RWPE2 (cell line): ENCODE measurements around the gene COX8C.

ENCODE experiments used
- ATAC-seq: fragments of 200-7000 bp; cut with Tn5 transposase; 3 replicates; pipeline ENCODE4 v1.9.1; 2021; ENCODE audit warnings: low read depth
- DNase-seq: peaks from one replicate; pipeline ENCODE4 v3.0.0-alpha.2; 2020; ENCODE audit warnings: low spot score
- H3K27ac ChIP-seq: fragments of 450-650 bp; 2 replicates; pipeline ENCODE4 v1.5.1; 2017; ENCODE audit warnings: mild to moderate bottlenecking; ENCODE audit not compliant: poor library complexity, severe bottlenecking
- H3K27me3 ChIP-seq: fragments of 250-450 bp; sonication (Bioruptor Pico); 2 replicates; pipeline ENCODE4 v1.5.1; 2021; ENCODE audit warnings: mild to moderate bottlenecking, moderate library complexity; ENCODE audit not compliant: insufficient read depth, poor library complexity, severe bottlenecking
- H3K36me3 ChIP-seq: fragments of 250-450 bp; sonication (Bioruptor Pico); 2 replicates; pipeline ENCODE4 v1.5.1; 2020; ENCODE audit warnings: low read depth, mild to moderate bottlenecking, moderate library complexity
- H3K4me1 ChIP-seq: fragments of 250-450 bp; sonication (Bioruptor Pico); 2 replicates; pipeline ENCODE4 v1.5.1; 2021; ENCODE audit warnings: mild to moderate bottlenecking, moderate library complexity; ENCODE audit not compliant: insufficient read depth, poor library complexity, severe bottlenecking
- H3K4me3 ChIP-seq: fragments of 250-450 bp; sonication (Bioruptor Pico); 2 replicates; pipeline ENCODE4 v1.5.1; 2021; ENCODE audit warnings: mild to moderate bottlenecking, moderate library complexity; ENCODE audit not compliant: severe bottlenecking
- H3K9me3 ChIP-seq: fragments of 250-450 bp; sonication (Bioruptor Pico); 2 replicates; pipeline ENCODE4 v1.5.1; 2021; ENCODE audit warnings: mild to moderate bottlenecking, moderate library complexity; ENCODE audit not compliant: severe bottlenecking
- TF ChIP-seq, protein P1 (sequence below): fragments of 450-650 bp; IDR thresholded peaks from one replicate; pipeline ENCODE4 v1.5.1; 2017; ENCODE audit warnings: mild to moderate bottlenecking, moderate library complexity; ENCODE audit not compliant: poor library complexity, severe bottlenecking

COX8C gene

DNA sequence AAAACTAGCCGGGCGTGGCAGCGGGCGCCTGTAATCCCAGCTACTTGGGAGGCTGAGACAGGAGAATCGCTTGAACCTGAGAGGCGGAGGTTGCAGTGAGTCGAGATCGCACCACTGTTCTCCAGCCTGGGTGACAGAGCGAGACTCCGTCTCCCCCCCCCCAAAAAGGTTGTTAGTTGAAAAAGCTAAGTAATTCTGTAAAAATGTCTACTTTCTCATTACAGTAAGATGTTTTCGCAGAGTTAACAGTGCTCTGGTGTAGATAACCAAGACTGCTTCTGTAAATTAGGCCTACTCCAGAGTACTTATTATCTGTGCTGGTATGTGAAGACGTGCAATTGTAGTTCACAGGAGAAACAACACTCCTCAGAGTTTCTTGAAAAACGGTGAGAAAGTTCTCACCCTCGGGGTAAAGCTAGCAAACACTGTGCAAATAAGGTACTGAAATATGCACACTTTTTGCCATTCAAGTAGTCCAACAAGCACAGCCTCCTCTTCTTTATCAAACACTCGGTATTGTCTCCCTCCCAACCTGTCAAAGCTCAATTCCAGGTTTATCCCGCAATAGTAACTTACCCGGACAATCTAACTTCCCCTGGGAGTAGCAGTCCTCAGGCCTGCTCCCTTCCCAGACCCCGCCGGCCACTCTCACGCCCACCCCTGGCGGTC lies 15.1 kb upstream of the COX8C start:
- Histone ChIP-seq H3K9me3 (no peaks in the 10 kb centered on the region), H3K4me3 (peak overlapping the region; percentile 97), H3K27ac (peak overlapping the region; percentile 82), H3K27me3 (no peaks in the 10 kb centered on the region), H3K4me1 (peaks cover 26% of the 10 kb centered on the region), H3K36me3 (peaks cover 7% of the 10 kb centered on the region; the same call in 1 of the 2 replicates)
- TF ChIP-seq, protein P1, sequence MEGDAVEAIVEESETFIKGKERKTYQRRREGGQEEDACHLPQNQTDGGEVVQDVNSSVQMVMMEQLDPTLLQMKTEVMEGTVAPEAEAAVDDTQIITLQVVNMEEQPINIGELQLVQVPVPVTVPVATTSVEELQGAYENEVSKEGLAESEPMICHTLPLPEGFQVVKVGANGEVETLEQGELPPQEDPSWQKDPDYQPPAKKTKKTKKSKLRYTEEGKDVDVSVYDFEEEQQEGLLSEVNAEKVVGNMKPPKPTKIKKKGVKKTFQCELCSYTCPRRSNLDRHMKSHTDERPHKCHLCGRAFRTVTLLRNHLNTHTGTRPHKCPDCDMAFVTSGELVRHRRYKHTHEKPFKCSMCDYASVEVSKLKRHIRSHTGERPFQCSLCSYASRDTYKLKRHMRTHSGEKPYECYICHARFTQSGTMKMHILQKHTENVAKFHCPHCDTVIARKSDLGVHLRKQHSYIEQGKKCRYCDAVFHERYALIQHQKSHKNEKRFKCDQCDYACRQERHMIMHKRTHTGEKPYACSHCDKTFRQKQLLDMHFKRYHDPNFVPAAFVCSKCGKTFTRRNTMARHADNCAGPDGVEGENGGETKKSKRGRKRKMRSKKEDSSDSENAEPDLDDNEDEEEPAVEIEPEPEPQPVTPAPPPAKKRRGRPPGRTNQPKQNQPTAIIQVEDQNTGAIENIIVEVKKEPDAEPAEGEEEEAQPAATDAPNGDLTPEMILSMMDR, result no peak
- DNase-seq (no peak), ATAC-seq (no peak)

DNA sequence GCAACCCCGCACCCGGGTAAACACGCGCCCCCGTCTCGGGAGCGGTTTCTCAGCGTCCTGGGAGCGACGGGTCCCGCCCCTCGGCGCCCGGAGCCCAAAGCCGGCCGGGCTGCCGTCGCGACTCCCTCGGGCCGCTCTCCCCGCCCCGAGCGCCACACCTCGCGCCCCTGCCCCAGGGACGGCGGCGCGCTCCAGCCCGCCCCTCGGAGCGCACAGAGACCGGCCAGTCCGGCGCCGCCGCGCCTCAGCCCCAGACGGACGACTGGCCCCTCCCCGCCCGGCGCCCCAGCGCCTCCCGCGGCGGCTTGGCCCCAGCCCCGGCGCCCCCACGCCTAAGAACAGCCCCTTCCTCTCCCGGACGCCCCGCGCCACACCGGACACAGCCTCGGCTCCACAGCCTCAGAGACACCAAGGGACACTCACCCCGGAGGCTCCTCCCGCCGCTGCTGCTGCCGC lies 14.6 kb upstream of the COX8C start:
- H3K4me3 ChIP-seq, result peak overlapping the region; percentile 97
- peaks cover 3% of the 10 kb centered on the region; the same call in 1 of the 2 replicates for H3K36me3 ChIP-seq
- TF ChIP-seq, protein P1, result peak; percentile 15
- DNase-seq (no peak), ATAC-seq (peak; percentile 59)
- peaks cover 26% of the 10 kb centered on the region for H3K4me1 ChIP-seq
- H3K27ac ChIP-seq, result peak overlapping the region; percentile 82
- H3K27me3 ChIP-seq, result no peaks in the 10 kb centered on the region
- H3K9me3 ChIP-seq, result no peaks in the 10 kb centered on the region

DNA sequence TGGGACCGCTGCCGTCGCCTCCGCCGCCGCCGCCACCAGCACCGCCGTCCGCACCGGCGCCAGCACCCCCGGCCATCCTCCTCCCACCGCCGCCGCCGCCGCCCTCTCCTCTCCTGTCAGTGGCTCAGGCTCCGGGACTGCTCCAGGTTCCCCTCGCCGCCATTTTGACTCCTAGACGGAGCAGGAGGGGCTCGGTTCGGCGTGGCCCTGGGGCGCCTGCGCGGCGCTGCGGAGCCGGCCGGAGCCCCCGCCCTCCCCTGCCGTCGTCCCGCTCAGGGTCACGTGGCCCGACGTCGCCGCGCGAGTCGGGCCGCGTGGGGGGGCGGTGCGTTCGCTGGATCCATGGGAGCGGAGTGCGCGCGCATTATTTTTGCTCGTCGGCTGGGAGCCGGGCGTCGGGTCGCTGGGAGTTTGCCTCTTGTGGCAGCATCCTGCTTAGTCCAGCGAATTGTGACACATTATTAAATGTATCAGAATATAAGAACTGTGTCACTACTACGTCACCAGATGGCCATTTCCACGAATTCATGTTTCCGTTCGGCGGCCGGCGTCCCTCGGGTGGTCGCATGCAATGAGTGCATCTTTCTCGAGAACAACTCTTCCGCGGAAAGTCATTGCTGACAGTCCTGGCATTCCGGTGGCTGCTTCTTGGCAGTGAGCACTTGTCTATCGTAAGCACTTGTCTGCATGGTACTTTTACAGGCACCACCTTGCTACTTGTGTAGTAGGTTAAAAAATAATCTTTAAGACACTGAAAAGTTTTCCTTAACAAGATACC lies 13.9 kb upstream of the COX8C start, which contains the start of gene BTBD7:
Gene BTBD7 (minus strand): TSS at position 184 of the 778 bp plus-strand sequence. CDS start 36,985 bp downstream, outside the sequence.
- peaks cover 26% of the 10 kb centered on the region for H3K4me1 ChIP-seq
- no peaks in the 10 kb centered on the region for H3K36me3 ChIP-seq
- H3K27me3 ChIP-seq, result no peaks in the 10 kb centered on the region
- no peaks in the 10 kb centered on the region for H3K9me3 ChIP-seq
- peak within 1 kb of the TSS; percentile 82 for H3K27ac ChIP-seq
- ATAC-seq (peak; percentile 82), DNase-seq (peak; percentile 97)
- peak within 1 kb of the TSS; percentile 97 for H3K4me3 ChIP-seq
- TF ChIP-seq, protein P1, result peak; percentile 29

DNA sequence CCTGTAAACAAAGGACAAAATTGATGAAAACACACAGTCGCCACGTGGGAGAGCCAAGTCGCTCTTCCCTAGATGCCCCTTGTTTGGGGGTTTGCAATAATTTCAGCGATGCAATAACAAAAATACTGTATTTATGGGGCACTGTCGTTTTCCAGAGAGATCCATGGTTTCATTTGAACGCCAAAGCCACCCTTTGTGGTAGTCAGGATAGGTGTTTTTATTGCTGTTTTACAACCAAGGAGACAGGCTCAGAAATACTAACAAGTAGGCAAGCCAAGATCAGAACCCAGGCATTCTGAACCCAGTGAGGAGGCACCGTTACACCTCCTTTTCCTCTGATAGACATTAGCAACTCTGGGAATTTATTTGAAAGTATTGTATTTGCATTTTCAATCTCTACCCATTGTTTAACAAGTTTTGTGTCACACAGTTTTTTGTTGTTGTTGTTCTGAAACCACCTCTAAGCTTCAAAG lies 13.3 kb upstream of the COX8C start:
- TF ChIP-seq, protein P1, result no peak

More for the DNA sequence above, 13.3 kb upstream of the COX8C start:
- peaks cover 26% of the 10 kb centered on the region for H3K4me1 ChIP-seq
- no peaks in the 10 kb centered on the region for H3K9me3 ChIP-seq
- peak overlapping the region; percentile 82 for H3K27ac ChIP-seq
- H3K36me3 ChIP-seq, result no peaks in the 10 kb centered on the region
- no peak for DNase-seq
- H3K27me3 ChIP-seq, result no peaks in the 10 kb centered on the region
- ATAC-seq, result no peak
- H3K4me3 ChIP-seq, result peak overlapping the region; percentile 97
